GM18499 (cell line): ENCODE data around the gene SRPX2.
"Not testable (repeated sequence)": the region's sequence is repeated elsewhere in the genome, so short reads cannot be mapped to it uniquely, and the experiment has no call there.

Experiments used
- ATAC-seq: cut with Tn5 transposase; IDR thresholded peaks from one replicate; pipeline ENCODE4 v1.9.1; 2021; ENCODE audit warnings: moderate number of reproducible peaks; ENCODE audit not compliant: insufficient read depth, unreplicated experiment

SRPX2 gene

DNA sequence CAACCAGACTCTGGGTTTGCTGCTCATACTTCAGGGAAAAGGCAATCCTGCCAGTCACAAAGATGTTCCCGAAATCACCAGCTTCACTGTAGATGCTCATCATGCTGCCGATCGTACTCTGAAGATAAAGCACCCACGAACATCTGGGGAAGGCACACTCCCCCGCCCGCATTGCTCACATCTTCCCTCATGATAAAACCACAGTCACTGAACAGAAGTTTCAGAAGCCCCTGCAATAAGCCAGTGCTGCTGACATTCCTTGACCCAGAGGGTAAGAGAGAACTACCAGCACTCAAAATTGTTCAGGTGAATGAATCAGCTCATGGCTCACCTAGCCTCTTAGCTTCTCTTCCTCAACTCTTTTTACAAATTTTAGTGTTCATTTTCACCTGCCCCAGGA, 43.1 kb downstream of the SRPX2 start:
- ATAC-seq, result no peak

DNA sequence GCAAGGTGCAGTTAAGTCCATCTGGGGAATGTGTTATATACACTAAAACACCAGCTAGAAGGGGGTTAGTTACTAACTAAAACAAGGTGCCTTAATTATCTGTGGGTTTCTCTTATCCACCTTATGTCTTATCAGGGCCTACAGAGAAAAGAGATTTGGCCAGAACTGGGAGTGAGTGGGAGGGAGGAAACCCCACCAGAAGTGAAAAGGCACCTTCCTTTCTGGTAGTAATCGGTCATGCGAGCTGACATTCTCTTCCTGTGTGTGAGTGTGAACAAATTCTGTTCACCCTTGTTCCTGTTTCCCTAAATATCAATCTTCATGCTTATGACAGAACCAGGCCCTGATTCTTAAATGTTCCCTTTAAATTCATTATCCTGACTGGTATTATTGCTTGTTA, 43.5 kb downstream of the SRPX2 start:
- ATAC-seq, result no peak

DNA sequence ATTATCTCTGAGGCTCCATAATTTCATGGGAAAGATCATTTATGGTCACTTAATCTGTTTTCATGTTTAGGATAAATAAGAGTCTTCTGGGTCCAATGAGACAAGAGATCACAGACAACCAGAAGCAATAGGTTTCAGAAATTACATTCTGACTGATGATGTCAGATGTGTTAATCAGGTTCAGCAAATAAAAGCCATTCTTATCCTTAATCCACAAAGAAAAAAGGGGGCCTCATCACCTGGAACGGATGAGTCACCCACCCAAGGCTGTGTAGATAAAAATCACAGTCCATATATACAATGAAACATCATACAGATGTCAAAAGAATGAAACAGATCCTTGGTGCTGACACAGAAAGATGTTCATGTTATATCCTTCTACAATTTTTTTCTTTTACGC, 51.3 kb downstream of the SRPX2 start:
- ATAC-seq, result no peak

DNA sequence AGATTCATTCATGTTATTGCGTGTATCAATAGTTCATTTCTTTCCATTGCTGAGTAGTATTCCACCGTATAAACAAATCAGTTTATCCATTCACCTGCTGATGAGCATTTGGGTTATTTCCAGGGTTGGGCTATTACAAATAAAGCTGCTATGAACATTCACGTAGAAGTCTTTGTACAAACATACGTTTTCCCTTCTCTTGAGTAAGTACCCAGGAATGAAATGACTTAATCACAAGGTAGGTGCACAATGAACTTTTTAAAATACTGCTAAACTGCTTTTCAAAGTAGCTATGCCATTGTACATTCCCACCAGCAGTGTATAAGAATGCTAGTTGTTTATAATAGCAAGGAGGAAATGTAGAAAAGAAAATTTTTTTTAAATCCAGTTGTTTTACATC, 52.0 kb downstream of the SRPX2 start:
- ATAC-seq, result no peak

DNA sequence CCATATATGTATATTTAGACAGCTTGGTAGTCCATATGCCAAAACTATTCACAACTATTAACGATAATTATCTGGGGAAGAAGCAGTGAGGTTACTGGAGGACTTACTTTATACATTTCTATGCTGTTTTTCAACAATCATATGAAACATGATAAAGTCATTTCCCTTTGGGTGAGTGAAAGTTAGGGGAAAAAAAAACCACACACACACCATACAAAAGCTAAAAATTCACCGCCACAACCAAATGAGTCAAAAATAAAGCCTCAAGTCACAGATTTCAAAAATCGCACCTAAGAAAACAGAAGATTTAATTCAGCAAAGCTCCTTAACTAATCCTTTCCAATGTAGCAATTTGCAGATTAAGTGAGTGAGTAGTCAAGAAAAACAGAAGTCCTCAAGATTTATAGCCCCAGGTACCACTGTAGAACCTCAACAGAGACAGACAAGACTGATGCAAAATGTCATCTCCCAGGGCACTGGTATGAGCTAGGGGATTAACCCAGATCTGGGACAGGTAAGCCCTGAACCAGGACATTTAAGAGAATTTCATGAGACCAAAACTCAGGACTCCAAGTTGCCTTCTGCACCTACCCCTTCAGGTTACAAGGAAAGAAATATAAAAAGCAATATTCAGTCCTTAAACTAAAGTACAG, 52.8 kb downstream of the SRPX2 start:
- ATAC-seq, result no peak

DNA sequence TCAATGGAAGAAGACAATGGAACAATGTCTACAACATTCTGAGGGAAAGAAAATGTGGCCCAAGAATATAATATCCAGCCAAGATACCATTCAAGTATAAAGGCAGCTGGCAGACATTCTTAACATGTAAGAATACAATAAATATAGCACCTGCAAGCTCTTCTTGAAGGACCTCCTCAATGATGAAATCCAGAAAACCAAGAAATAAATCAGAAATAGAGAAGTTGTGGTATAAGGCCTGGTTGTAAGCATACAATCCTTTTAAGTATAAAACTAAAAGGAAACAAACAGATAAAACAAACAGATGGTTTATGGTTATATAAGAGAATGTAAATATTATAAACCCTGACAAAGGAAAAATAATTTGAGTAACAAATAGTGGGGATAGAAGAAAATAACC, 54.6 kb downstream of the SRPX2 start:
- no peak for ATAC-seq

DNA sequence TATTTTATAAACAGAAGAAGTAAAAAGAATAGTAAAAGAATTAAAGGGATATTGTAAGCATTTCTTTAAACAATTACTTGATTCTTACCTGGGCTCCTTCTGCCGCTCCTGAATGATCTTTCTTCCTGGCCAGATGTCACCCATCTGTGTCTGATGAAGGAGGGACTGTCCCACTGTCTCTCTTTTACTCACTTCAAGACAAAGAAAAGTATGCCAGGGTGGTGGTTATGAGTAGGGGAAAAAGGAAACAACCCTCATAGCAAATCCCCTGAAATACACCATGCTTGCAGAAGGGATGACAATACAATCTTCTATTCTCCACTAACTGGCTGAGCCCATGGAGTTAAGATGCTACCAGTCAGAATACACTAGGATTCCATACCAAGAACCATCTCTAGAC, 56.8 kb downstream of the SRPX2 start:
- no peak for ATAC-seq

DNA sequence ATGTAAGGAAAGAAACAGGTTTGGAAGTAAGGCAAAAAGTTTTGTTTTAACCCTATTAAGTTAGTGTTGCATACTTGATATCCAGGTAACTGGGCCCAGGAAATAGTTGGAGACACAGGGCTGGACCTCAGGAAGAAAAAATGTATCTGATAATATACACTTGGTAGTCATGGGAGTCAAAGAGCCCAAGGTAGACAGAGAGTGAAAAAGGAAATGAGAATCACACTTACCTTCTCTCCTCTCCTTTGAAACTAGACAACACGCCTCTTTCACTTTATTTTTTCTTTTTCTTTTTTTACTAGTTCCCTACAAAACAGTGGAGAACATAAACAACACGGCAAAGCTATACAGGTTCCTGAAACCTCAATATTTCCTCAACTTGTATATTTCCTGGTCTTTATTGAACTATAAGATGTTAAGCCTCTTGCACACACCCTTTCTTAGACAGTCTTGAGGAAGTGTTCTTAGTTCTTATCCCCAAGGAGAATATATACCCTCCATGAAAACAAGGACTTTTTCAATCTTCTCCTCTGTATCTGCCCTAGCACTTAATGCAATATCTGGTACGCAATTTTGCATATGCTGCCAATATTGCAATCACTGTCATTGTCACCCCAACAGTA, 60.7 kb downstream of the SRPX2 start:
- no peak for ATAC-seq

DNA sequence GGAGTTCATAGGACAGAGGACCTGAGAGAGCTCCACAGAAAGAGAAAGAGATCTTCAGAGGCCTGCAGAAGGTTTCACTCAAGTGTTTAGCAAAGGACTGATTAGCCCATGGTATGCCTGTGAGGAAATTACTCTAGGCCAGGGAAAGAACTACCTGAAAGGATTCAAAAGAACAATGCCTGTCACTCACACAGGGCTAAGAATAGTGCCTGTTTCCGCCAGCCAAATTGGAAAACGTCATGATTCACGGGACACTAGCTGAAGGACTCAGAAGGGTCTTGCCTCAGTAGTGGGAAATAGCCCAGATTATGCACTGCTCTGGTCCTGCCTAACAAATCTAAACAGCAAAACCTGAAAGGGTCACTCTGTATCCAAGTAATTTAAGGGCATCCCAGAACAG, 66.8 kb downstream of the SRPX2 start:
- ATAC-seq, result no peak

DNA sequence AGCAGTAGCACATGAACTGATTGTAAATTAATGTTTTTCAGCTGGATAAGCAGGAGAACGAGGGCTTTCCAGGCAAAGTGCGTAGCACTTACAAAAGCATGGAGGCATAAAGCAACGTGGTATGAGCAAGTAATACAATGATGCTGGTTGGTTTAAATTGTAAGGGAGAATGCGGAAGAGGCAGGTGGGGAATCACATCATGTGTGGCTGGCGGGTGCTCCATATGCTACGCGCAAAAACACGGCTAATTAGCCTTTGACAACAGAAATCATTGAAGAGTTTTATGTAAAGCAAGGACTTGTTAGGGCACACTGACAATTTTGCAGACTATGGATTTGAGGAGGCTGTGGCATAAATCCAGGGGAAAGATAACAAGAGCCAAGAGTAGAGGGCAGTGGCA, 73.4 kb downstream of the SRPX2 start:
- ATAC-seq, result no peak

DNA sequence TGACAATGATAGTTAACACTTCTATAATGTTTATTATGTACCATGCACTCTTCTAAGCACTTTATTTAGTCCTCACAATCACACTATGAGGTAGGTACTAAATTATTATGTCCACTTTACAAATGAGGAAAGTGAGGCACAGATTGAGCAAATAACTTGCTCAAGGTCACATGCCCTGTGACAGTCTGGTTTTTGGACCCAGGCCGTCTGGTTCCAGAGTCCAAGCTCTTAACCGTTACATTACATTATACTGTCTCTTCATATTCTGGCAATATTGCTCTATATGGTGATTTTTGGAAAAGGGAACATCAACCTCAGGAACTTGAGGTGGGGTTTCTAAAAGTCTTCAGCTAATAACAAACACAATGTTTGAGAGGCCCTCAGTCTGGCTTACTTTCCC, 75.1 kb downstream of the SRPX2 start:
- ATAC-seq, result no peak

DNA sequence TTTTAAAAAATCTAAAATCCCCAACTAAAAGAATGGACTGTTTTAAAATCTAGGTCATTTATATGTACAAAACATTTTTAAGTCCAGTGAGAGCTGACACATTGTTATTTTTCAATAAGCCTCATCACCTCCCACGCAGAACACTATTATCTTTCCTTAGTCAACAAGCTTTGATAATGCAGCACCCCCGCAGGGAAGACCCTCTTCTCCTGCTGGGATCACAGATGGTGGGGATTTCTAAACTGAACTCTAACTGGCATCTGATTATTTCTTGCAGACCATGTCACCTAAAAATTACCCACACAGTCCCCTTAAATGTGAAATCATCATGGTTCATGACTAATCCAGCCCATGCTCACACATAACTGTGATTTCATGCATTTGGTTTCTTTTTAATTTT, 76.3 kb downstream of the SRPX2 start:
- ATAC-seq, result no peak

DNA sequence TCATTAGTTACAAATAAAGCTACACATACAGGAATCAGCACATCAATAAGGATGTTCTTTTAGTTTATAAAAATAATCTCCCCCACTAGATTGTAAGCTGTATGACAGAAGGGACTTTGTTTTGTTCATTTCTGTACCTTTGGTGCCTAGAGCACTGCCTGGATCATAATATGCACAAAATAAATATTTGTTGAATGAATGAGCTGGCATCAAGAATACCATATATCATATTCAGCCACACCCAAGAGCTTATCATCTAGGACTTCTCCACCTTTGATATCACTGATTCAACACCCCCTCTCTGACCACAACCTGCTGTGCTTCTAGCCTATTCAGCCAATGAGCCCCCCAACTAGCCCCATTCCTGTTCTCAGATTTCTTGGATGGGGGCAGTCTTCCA, 77.3 kb downstream of the SRPX2 start:
- no peak for ATAC-seq

DNA sequence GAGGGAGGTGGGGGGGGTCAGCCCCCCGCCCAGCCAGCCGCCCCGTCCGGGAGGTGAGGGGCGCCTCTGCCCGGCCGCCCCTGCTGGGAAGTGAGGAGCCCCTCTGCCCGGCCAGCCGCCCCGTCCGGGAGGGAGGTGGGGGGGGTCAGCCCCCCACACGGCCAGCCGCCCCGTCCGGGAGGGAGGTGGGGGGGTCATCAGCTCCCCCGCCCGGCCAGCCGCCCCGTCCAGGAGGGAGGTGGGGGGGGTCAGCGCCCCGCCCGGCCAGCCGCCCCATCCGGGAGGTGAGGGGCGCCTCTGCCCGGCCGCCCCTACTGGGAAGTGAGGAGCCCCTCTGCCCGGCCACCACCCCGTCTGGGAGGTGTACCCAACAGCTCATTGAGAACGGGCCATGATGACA, 80.0 kb downstream of the SRPX2 start:
- ATAC-seq, result not testable (repeated sequence)
